GM19452 (cell line): ENCODE data around the gene SNAPIN.
"Not testable (repeated sequence)": the region's sequence is repeated elsewhere in the genome, so short reads cannot be mapped to it uniquely, and the experiment has no call there.

ENCODE experiments used
- ATAC-seq: cut with Tn5 transposase; IDR thresholded peaks from one replicate; pipeline ENCODE4 v1.9.1; 2021; ENCODE audit not compliant: unreplicated experiment

The SNAPIN gene

GRCh38 chr1:153646672-153647345 is 11.7 kb upstream of the SNAPIN start:
- ATAC-seq = no peak

GRCh38 chr1:153647346-153647714 is 11.2 kb upstream of the SNAPIN start:
- no peak for ATAC-seq

GRCh38 chr1:153648000-153648643 is 10.4 kb upstream of the SNAPIN start:
- ATAC-seq = no peak

GRCh38 chr1:153649137-153649862 is 9.2 kb upstream of the SNAPIN start:
- ATAC-seq = no peak

GRCh38 chr1:153649863-153650235 is 8.7 kb upstream of the SNAPIN start:
- ATAC-seq = no peak

- ATAC-seq = no peak
These were observed 6.7 kb upstream of the SNAPIN start for GRCh38 chr1:153651771-153652170.

- ATAC-seq = no peak
These were observed 5.5 kb upstream of the SNAPIN start for GRCh38 chr1:153652805-153653500.

- no peak for ATAC-seq
These were observed 3.2 kb upstream of the SNAPIN start for GRCh38 chr1:153655333-153655732.

- ATAC-seq = no peak
These were observed 652 bp downstream of the SNAPIN start for GRCh38 chr1:153659175-153659534.

- ATAC-seq = no peak
These were observed 1.2 kb downstream of the SNAPIN start for GRCh38 chr1:153659656-153660055.

GRCh38 chr1:153661111-153661708 is 2.7 kb downstream of the SNAPIN start:
- no peak for ATAC-seq

- no peak for ATAC-seq
These were observed 3.8 kb downstream of the SNAPIN start for GRCh38 chr1:153662269-153662668.

GRCh38 chr1:153663211-153663610 is 4.7 kb downstream of the SNAPIN start:
- ATAC-seq = no peak

GRCh38 chr1:153667439-153667838 is 8.9 kb downstream of the SNAPIN start:
- no peak for ATAC-seq

GRCh38 chr1:153668672-153669071 is 10.2 kb downstream of the SNAPIN start:
- ATAC-seq = not testable (repeated sequence)

GRCh38 chr1:153669606-153670005 is 11.1 kb downstream of the SNAPIN start:
- no peak for ATAC-seq

GRCh38 chr1:153670257-153670858 is 11.9 kb downstream of the SNAPIN start:
- ATAC-seq = no peak

GRCh38 chr1:153670859-153671627 is 12.5 kb downstream of the SNAPIN start, which contains the start of gene ILF2:
Gene ILF2 (minus strand): TSS chr1:153670993. CDS start chr1:153670922, 71 bp downstream.
- ATAC-seq = peak; percentile 88

GRCh38 chr1:153671628-153672353 is 13.3 kb downstream of the SNAPIN start:
- peak; percentile 11 for ATAC-seq
